ENCODE data around the gene SULF2.

- no peak for TF ChIP-seq ZNF274 (IDR thresholded peaks at IDR 0.05; ENCODE audit: low read depth, low read length)
- TF ChIP-seq YY1 (IDR thresholded peaks at IDR 0.05; ENCODE audit: insufficient read depth, insufficient read length): no peak
Observed at GRCh38 chr20:47720636-47721427, 64.4 kb downstream of the SULF2 start.
